T-helper 17 cell (primary cell): ENCODE data around the gene SEMA5A. TPM values are rescaled to one million over a fixed set of nuclear protein-coding genes. Genes with fewer than 3 reads are reported as not detected.

ENCODE experiments used
- ATAC-seq: fragments of 150-1000 bp; cut with Tn5 transposase; 2 replicates; pipeline ENCODE4 v1.10.0; 2021; ENCODE audit warnings: mild to moderate bottlenecking, moderate library complexity
- DNase-seq, 3 donors: peaks; one replicate each; pipeline versions ENCODE4 v3.0.0 to v3.0.0-alpha.2; 2020 to 2021
- H3K9me3 ChIP-seq: one replicate; pipeline ENCODE4 v1.7.0; 2013; ENCODE audit warnings: low read length, mild to moderate bottlenecking; ENCODE audit not compliant: control insufficient read depth, poor library complexity, severe bottlenecking
- H3K27ac Mint-ChIP-seq: one replicate; pipeline ENCODE4 v1.8.0; 2022; ENCODE audit warnings: mild to moderate bottlenecking, moderate library complexity, mixed read lengths
- H3K27me3 Mint-ChIP-seq: one replicate; pipeline ENCODE4 v1.8.0; 2022; ENCODE audit warnings: mixed read lengths
- H3K36me3 Mint-ChIP-seq: one replicate; pipeline ENCODE4 v1.8.0; 2022; ENCODE audit warnings: low read depth, mixed read lengths
- H3K4me1 Mint-ChIP-seq: one replicate; pipeline ENCODE4 v1.8.0; 2022; ENCODE audit warnings: mild to moderate bottlenecking, mixed read lengths
- H3K4me3 Mint-ChIP-seq: one replicate; pipeline ENCODE4 v1.8.0; 2022; ENCODE audit warnings: mild to moderate bottlenecking, moderate library complexity, mixed read lengths
- total RNA-seq, 4 donors: library from RNA in 2 of 4; stranded (reverse) in 2 of 4; gene quantifications; one replicate each; pipeline ENCODE4 v1.2.3 and lab custom pipeline; 2022 to 2026

SEMA5A gene
- total RNA-seq, 2 donors from 2014 or later, result 0.75 to 0.94 TPM

DNA sequence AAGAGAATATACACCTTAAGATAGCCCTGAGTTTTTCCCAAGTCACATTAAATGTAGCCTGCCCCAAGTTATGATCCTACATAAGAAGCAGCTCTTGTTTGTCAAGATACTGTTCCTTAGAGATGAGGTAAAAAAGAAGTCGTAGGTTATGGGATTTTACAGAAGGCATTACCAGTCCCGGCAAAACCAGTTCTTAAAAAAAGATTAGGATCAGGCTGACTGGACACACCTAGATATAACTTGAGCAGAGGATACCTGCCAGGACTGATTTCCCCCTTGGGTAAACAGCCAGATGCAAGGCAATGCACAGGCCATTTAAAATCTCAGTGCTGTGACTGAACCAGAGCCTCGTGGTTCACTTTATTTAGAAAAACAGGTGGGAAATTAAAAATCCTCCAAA is 14.1 kb upstream of the SEMA5A start:
- no peak for ATAC-seq
- H3K4me1 Mint-ChIP-seq, result no peaks in the 10 kb centered on the region

DNA sequence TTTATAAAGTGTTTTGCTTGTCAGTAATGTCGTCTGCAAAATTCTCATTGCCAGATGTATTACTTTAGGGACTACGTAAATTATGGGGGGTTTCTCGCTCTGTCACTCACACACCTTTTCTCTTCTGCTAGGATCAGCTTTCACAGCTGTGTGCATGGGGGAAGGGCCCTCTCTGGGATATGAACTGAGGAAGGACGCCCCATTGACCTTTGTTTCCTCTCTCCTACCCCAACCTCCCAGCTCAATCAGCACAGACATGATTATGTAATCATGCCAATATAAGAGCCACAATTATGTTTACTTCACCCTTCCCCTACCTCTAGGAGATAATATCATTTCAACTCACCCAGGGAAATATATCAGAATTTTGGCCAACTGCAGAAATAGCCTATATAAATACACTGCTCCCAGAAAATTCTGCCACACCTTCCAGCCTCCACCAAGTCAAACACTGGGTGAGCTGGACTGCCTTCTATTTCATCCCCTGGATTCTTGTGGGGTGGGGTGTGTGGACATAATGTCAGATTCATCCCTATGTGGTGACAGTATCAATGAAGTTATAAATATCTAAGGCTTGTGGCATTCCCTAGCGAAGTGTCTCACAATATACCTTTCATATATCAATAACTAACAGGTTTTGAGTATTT is 12.6 kb upstream of the SEMA5A start:
- DNase-seq (no peak), ATAC-seq (no peak)
- Mint-ChIP-seq H3K27ac (no peak overlapping the region), H3K4me1 (no peaks in the 10 kb centered on the region), H3K4me3 (no peak overlapping the region), H3K36me3 (no peaks in the 10 kb centered on the region), H3K27me3 (no peaks in the 10 kb centered on the region)
- no peaks in the 10 kb centered on the region for H3K9me3 ChIP-seq

More for the DNA sequence above, 14.1 kb upstream of the SEMA5A start:
- DNase-seq, result no peak
- H3K9me3 ChIP-seq, result no peaks in the 10 kb centered on the region
- Mint-ChIP-seq H3K27me3 (no peaks in the 10 kb centered on the region), H3K27ac (no peak overlapping the region), H3K4me3 (no peak overlapping the region), H3K36me3 (no peaks in the 10 kb centered on the region)

DNA sequence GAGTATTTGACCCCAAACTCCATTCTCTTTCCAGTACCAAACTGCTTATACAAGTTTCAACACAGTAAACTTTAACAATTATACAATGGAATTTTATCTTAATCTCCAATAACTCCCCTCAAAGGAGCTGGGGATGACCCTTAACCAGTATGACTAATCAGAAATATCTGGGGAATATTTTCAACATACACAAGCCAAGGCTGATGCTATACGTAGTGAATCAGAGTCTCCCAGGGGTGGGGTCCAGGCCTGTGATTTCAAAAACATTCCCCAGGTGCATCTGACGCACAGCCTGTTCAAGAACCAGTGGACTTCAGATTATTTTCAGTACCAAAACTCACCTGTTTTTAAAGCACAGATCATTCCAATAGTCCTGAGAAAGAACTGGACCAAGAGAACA is 11.8 kb upstream of the SEMA5A start:
- H3K9me3 ChIP-seq, result no peaks in the 10 kb centered on the region
- no peaks in the 10 kb centered on the region for H3K36me3 Mint-ChIP-seq
- no peaks in the 10 kb centered on the region for H3K4me1 Mint-ChIP-seq
- DNase-seq, result no peak
- H3K27me3 Mint-ChIP-seq, result no peaks in the 10 kb centered on the region
- no peak overlapping the region for H3K4me3 Mint-ChIP-seq
- H3K27ac Mint-ChIP-seq, result no peak overlapping the region
- no peak for ATAC-seq

DNA sequence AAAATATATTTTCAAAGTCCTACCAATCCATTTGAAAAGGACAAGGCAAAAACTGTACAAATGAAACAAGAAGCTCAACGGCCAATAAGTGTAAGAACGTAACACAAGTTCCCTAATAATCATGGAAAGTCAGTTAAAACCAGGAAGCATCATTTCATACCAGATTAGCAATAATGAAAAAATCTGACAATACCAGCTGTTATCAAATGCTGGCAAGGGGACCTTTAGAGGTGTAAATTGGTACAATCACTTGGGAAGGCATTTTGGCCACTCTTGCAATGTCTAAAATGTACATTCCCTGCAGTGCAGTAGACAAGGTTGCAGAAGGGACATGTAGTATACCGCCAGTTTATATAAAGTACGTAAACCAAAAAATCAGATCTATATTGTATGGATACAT is 10.1 kb upstream of the SEMA5A start:
- Mint-ChIP-seq H3K4me3 (no peak overlapping the region), H3K27me3 (no peaks in the 10 kb centered on the region), H3K4me1 (no peaks in the 10 kb centered on the region), H3K36me3 (no peaks in the 10 kb centered on the region), H3K27ac (no peak overlapping the region)
- DNase-seq (no peak), ATAC-seq (no peak)
- no peaks in the 10 kb centered on the region for H3K9me3 ChIP-seq

DNA sequence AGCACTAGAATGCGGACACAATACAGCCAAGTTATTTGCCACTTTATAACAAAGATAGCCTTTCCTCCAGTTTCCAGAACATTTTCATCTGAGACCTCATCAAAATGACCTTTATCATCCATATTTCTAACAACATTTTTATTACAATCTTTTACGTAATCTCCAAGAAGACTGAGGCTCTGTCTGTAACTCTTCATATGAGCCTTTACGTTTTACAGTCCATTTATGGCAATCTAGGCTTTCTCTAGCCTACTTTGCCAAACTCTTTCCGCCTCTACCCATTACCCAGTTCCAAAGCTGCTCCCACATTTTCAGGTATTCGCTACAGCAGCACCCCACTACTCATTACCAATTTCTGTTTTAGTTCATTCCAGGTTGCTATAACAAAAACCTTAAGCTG is 8.2 kb upstream of the SEMA5A start:
- DNase-seq (no peak), ATAC-seq (no peak)
- Mint-ChIP-seq H3K27ac (no peak overlapping the region), H3K4me3 (no peak overlapping the region), H3K27me3 (no peaks in the 10 kb centered on the region), H3K36me3 (no peaks in the 10 kb centered on the region), H3K4me1 (no peaks in the 10 kb centered on the region)
- H3K9me3 ChIP-seq, result no peaks in the 10 kb centered on the region

DNA sequence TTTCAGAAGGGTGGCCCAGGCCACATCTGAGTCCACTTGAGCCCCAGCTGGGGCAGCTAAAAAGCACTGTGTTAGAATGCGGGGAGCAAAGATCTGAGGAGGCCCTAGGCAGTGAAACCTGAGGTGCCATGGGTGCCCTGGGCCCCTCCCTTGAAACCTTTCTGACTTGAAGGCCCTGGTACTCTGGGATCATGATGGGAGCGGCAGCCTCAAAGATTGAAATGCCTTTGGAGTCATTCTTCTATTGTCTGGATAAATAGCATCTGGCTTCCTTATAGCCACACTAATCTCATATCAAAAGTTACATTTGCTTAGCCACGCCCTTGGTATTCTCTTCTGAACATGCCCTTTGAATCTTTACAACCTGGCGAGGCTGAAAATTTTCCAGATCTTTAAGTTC is 7.7 kb upstream of the SEMA5A start:
- Mint-ChIP-seq H3K4me1 (no peaks in the 10 kb centered on the region), H3K36me3 (no peaks in the 10 kb centered on the region), H3K27ac (no peak overlapping the region), H3K27me3 (no peaks in the 10 kb centered on the region), H3K4me3 (no peak overlapping the region)
- DNase-seq (no peak), ATAC-seq (no peak)
- H3K9me3 ChIP-seq, result no peaks in the 10 kb centered on the region

DNA sequence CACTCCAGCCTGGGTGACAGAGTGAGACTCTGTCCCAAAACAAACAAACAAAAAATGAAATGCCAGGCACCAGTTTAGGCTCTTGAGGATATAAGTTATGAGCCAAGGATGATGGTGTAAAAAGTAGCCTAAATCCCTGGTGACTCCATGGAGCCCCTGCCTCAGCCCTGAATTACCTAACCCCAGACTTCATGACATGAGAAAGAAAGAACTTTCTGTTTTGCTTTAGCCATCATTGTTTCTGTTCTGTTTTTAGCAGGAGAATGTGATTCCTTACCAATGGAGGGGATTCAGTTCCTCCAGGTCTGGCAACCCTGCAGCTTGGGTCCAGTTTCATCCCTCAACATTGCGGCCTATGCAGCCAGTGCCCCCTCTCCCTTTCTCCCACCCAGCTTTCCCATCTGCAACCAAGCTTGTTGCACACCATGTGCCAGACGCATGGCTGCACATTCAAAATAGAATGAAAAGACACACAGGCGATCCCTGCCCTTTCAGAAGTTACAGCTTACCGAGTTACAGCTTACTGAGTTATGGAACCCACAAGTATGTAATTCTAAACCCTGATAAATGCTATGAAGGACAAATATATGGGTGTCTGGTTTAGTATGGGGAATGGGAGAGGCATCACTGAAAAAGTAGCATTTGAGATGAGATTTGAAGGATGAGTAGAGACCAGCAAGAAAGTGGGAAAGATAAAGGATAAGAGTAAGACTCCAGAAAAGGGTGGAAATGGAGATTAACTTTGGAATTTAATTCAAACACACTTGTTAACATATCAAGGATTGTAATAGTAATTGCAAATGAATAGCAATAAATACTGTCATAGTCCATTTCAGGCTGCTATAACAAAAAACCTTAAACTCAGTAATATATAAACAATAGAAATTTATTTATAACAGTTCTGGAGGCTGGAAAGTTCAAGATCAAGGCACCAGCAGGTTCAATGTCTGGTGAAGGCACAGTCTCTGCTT is 6.0 kb upstream of the SEMA5A start:
- H3K27me3 Mint-ChIP-seq, result peaks cover 7% of the 10 kb centered on the region
- no peaks in the 10 kb centered on the region for H3K9me3 ChIP-seq
- DNase-seq (no peak), ATAC-seq (no peak)
- no peaks in the 10 kb centered on the region for H3K4me1 Mint-ChIP-seq
- no peak overlapping the region for H3K27ac Mint-ChIP-seq
- H3K36me3 Mint-ChIP-seq, result no peaks in the 10 kb centered on the region
- H3K4me3 Mint-ChIP-seq, result no peak overlapping the region

DNA sequence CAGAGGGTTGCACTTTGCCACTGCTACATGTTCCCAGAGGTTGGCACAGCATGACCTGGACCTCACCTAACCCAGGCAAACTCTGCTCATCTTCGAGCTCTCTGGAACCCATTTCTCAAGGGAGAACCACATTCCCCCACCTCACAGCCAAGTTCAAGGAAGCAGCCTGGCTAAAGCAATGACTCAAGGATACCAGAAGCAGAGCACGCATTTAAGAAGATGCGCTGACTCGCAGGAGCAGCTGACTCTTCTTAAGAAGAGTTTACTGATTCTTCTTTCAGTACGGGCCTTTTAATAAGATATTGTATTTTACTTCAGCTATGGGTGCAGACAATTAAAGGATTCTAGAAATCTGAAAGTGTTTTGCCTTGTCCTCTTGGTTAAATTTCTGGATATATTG is 4.1 kb upstream of the SEMA5A start:
- Mint-ChIP-seq H3K27ac (no peak overlapping the region), H3K4me3 (no peak overlapping the region), H3K4me1 (no peaks in the 10 kb centered on the region), H3K27me3 (peaks cover 13% of the 10 kb centered on the region), H3K36me3 (no peaks in the 10 kb centered on the region)
- DNase-seq (no peak), ATAC-seq (no peak)
- no peaks in the 10 kb centered on the region for H3K9me3 ChIP-seq

DNA sequence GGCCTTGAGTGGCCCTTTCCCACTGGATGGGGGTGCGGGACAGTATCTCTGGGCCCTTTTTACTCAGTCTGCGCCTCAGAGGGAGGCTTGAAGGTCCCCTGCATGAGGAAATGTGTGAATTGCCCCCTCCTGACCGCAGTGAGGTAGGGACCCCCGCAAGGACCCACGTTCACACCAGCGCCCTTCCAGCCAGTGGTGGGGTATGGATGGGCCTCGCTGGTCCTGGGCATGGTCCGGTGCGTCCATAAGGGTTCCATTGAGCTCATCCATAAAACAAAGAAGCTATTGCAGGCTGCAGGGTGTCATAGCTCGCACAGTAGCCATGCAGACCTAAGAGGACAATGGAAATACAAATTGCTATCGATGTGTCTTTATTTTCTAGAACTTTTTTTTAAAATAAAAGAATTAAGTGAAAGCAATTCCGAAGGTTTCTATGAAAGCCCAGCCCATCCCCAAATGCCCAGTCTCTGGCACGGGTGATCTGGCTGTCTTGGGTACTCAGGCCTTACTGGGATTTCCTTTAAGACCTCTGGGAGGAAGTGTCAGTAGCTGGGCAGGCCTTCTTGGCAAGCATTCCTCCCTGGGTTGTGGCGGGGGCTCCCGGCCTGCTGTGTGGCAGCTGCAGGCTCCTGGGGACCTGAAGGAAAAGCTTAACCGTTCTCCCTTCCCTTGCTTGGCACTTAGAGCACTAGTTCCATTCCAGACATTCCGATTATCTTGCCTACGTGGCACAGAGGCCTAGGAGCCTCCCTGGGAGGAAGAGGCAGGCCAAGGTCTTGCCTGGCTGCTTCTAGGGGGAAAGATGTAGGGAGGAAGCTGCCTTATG is 1.5 kb upstream of the SEMA5A start:
- H3K9me3 ChIP-seq, result no peaks in the 10 kb centered on the region
- no peak overlapping the region for H3K27ac Mint-ChIP-seq
- no peaks in the 10 kb centered on the region for H3K36me3 Mint-ChIP-seq
- H3K27me3 Mint-ChIP-seq, result peaks cover 34% of the 10 kb centered on the region
- DNase-seq, result no peak
- no peak for ATAC-seq
- H3K4me3 Mint-ChIP-seq, result no peak overlapping the region
- peaks cover 7% of the 10 kb centered on the region for H3K4me1 Mint-ChIP-seq

DNA sequence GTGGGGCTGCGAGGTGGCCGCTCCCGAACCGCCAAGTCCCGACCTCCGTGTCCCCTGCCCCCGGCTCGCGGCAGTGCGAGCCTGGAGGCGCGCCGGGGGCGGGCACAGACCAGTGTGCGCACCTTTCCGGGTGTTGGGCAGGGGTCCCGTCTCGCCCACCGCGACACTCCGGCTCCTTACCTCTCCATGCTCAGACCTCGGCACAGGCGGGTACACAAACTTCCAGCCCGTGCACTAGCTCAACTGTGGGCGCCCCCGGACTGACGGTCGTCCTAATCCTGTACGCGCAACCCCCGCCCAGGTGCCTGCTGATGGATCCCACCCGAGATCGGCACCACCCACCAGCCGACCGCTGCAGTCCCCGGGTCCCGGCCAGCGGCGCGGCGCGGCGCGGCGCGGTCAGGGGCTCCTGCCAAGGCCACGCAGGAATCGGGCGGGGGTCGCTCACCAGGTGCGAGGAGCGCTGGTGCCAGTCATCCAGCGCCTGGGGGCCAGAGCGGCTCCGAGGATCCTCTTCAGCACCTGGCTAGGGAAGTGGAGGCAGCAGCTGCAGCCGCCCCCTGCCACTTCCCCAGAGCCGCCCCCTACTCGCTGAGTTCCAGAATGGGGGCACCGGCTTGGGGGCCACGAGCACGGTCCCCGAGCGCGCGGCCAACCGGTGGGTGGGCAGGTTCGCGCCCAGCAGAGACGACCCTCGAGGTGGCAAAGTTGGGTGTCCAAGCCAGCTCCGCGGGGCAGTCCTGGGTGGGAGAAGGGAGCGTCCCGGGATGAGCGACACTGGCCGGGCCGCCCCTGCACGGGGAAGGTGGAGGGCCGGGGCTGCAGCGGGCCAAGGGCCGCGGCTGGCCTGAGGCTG is 511 bp downstream of the SEMA5A start:
- peaks cover 7% of the 10 kb centered on the region for H3K4me1 Mint-ChIP-seq
- H3K9me3 ChIP-seq, result no peaks in the 10 kb centered on the region
- H3K4me3 Mint-ChIP-seq, result peak overlapping the region; percentile 50
- DNase-seq, result no peak
- no peaks in the 10 kb centered on the region for H3K36me3 Mint-ChIP-seq
- no peak overlapping the region for H3K27ac Mint-ChIP-seq
- no peak for ATAC-seq
- peaks cover 34% of the 10 kb centered on the region for H3K27me3 Mint-ChIP-seq

DNA sequence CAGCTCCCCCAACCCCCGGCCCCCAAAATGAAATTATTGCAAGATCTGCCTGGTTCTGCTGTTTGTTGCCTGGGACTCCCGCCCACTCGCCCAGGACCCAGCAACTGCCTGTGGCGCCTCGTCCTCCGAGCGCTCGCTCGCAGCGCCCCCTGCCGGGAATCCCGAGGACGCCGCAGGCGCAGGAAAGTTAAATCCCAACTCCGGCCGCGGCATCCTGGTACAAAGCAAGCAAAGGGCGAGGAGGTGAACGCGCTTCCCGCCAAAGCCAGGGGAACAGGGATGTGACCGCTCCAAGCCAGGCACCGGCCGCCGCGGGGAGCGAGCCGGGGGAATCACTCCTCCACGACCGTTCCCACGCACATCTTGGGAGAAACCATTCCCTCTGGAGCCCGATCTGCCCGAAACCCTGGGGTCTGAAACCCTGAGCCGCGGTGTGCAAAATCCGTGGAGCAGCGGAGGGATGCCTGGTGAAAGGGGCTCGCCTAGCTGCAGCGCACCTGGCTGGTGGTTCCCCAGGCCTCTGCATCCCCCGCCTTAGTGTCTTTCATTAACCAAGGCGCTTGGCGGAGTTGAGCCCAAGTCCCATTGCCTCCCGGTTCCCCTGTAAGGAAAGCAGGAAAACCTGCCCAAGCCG is 1.3 kb downstream of the SEMA5A start:
- no peak overlapping the region for H3K27ac Mint-ChIP-seq
- no peaks in the 10 kb centered on the region for H3K36me3 Mint-ChIP-seq

DNA sequence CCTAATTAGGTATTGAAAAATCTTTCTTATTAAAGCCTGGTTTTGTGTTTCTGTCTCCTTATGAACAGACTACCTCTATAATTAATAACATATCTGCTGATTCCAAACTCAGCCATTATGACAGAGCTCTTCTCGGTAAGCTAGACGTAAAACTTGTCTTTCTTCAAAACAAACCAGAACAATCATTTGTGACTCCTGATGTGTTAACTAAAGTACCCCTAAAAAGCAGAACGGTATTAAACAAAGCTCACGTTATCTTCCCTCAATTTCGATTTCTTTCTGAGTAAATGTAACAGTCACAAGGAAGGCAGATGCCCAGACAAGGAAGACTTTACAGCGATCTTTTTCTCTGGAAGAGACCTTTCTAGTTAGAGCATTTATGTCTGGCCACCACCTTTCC is 1.8 kb downstream of the SEMA5A start:
- Mint-ChIP-seq H3K27me3 (peaks cover 34% of the 10 kb centered on the region), H3K4me1 (peaks cover 7% of the 10 kb centered on the region), H3K36me3 (no peaks in the 10 kb centered on the region), H3K4me3 (peak overlapping the region; percentile 81), H3K27ac (no peak overlapping the region)
- ATAC-seq (no peak), DNase-seq (no peak)
- no peaks in the 10 kb centered on the region for H3K9me3 ChIP-seq

More for the DNA sequence above, 1.3 kb downstream of the SEMA5A start:
- no peaks in the 10 kb centered on the region for H3K9me3 ChIP-seq
- DNase-seq (peak; percentile 12 to 49 (median 21)), ATAC-seq (peak; percentile 37)
- Mint-ChIP-seq H3K27me3 (peaks cover 34% of the 10 kb centered on the region), H3K4me1 (peaks cover 7% of the 10 kb centered on the region), H3K4me3 (peak overlapping the region; percentile 81)
